Lung (tissue), 12 donors: ENCODE results near the gene S100A14. TPM values are rescaled to one million over a fixed set of nuclear protein-coding genes. Genes with fewer than 3 reads are reported as not detected.
"Not testable (repeated sequence)": the region's sequence is repeated elsewhere in the genome, so short reads cannot be mapped to it uniquely, and the experiment has no call there.

Experiments used
- ATAC-seq: fragments of 200-7000 bp; cut with Tn5 transposase; one replicate; pipeline ENCODE4 v1.9.1; 2020; ENCODE audit warnings: moderate number of reproducible peaks; ENCODE audit not compliant: insufficient read depth, low FRiP score
- DNase-seq, 3 donors: peaks; one replicate each; pipeline ENCODE4 v3.0.0-alpha.2; 2013 to 2017
- H3K27ac ChIP-seq, 2 donors: one replicate each; pipeline ENCODE4 v1.5.1; 2013; ENCODE audit warnings: mild to moderate bottlenecking in 2 of 2, moderate library complexity in 2 of 2, control low read depth in 1 of 2, inconsistent platforms in 1 of 2, low read depth in 1 of 2, low read length in 1 of 2
- H3K27me3 ChIP-seq, 3 donors: one replicate each; pipeline ENCODE4 v1.5.1; 2013; ENCODE audit warnings: low read length in 2 of 3; ENCODE audit not compliant: control insufficient read depth in 3 of 3, insufficient read depth in 3 of 3
- H3K36me3 ChIP-seq, 4 donors: one replicate each; pipeline ENCODE4 v1.5.1; 2013; ENCODE audit warnings: low read length in 4 of 4, mild to moderate bottlenecking in 1 of 4, moderate library complexity in 1 of 4; ENCODE audit not compliant: control insufficient read depth in 4 of 4, insufficient read depth in 4 of 4
- H3K4me1 ChIP-seq, 5 donors: one replicate each; pipeline ENCODE4 v1.5.1; 2013; ENCODE audit warnings: low read length in 5 of 5, mild to moderate bottlenecking in 2 of 5, moderate library complexity in 1 of 5; ENCODE audit not compliant: control insufficient read depth in 5 of 5, insufficient read depth in 5 of 5
- H3K4me3 ChIP-seq: one replicate; pipeline ENCODE4 v1.5.1; 2013; ENCODE audit warnings: mild to moderate bottlenecking, control low read depth, moderate library complexity
- H3K9ac ChIP-seq, 2 donors: one replicate each; pipeline ENCODE4 v1.5.1; 2013; ENCODE audit warnings: low read length in 2 of 2, control low read depth in 1 of 2; ENCODE audit not compliant: insufficient read depth in 1 of 2
- H3K9me3 ChIP-seq, 4 donors: one replicate each; pipeline ENCODE4 v1.5.1; 2013; ENCODE audit warnings: low read length in 3 of 4, mild to moderate bottlenecking in 1 of 4, moderate library complexity in 1 of 4; ENCODE audit not compliant: control insufficient read depth in 4 of 4, insufficient read depth in 3 of 4
- WGBS, 2 donors: extraction: QIAGEN DNeasy Blood & Tissue Kit; methylation state at CpG; one replicate each; pipeline ENCODE4 v1.1.7; 2013; 5-methylcytosine and 5-hydroxymethylcytosine counted together
- polyA plus RNA-seq, 2 donors: library from polyadenylated mRNA; stranded (reverse); fragments of 200-250 nt; gene quantifications; one replicate each; pipeline ENCODE4 v1.2.1, GENCODE V29; 2013
- total RNA-seq, 2 donors: library from RNA; depleted of rRNA in 1 of 2; stranded (reverse); fragments of >200 nt in 1 of 2; gene quantifications; one replicate each; pipeline ENCODE4 v1.2.1, GENCODE V29; 2014 to 2021
- TF ChIP-seq, protein P1 (sequence below): IDR thresholded peaks from 2 replicates; pipeline ENCODE4 v1.5.1; 2012; ENCODE audit warnings: mild to moderate bottlenecking; ENCODE audit errors: control extremely low read depth, extremely low read depth
- donor health status: control.
- donor health status: control.
- donor health status: Bipolar disorder and iron deficiency.
- donor health status: healthy.
- donor health status: DM: yes; HTN: yes; CAD: no.

Gene S100A14
- total and polyA plus RNA-seq, 4 donors = 78.5 to 326 (median 154) TPM

DNA sequence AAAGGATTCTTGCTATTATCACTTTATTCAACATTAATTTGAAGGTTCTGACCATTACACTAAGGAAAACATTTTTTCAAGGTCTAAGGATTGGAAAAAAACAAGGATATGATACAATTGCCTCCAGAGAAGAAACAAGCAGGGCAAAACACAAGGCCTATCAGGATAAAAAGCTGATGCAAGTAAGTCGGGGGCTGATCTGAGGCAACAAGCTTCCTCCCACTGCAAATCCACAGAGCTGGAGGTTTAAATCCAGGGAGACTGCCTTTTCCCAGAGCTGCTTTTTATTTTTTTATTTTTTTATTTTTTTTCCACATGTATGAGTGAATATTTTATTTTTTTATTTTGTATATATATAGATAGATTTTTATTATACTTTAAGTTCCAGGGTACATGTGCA lies 31.1 kb downstream of the S100A14 start:
- WGBS, 2 donors = 64 to 86% methylated on average over 1 of the region's 1 CpG
- TF ChIP-seq, protein P1, sequence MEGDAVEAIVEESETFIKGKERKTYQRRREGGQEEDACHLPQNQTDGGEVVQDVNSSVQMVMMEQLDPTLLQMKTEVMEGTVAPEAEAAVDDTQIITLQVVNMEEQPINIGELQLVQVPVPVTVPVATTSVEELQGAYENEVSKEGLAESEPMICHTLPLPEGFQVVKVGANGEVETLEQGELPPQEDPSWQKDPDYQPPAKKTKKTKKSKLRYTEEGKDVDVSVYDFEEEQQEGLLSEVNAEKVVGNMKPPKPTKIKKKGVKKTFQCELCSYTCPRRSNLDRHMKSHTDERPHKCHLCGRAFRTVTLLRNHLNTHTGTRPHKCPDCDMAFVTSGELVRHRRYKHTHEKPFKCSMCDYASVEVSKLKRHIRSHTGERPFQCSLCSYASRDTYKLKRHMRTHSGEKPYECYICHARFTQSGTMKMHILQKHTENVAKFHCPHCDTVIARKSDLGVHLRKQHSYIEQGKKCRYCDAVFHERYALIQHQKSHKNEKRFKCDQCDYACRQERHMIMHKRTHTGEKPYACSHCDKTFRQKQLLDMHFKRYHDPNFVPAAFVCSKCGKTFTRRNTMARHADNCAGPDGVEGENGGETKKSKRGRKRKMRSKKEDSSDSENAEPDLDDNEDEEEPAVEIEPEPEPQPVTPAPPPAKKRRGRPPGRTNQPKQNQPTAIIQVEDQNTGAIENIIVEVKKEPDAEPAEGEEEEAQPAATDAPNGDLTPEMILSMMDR = no peak
- H3K4me1 ChIP-seq = no peaks in the 10 kb centered on the region

DNA sequence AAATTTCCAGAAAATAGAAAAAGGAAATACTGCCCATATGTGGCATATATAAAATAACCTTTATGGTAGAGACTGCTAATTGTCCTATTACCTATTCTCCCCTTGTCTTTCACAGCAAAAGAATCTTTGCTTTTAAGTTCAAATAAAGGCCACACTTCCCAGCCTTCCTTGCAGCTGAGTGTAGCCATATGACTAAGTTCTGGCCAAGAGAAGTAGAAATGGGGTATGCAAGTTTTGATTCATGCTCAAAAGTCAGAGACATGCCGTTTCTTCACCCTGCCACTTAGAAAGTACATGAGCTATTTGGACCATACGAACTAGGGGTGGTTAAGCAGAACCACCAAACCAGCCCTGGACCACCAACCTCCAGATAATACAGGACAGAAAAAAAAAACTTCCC lies 32.1 kb downstream of the S100A14 start:
- H3K27me3 ChIP-seq = no peaks in the 10 kb centered on the region
- WGBS, 2 donors = 82% methylated on average over 2 of the region's 2 CpGs
- H3K9ac ChIP-seq = no peak overlapping the region
- no peak overlapping the region for H3K27ac ChIP-seq
- peaks cover 0 to 2% (median 0%) of the 10 kb centered on the region in 4 donors for H3K36me3 ChIP-seq
- no peaks in the 10 kb centered on the region for H3K9me3 ChIP-seq
- TF ChIP-seq, protein P1 = no peak
- DNase-seq (no peak), ATAC-seq (no peak)
- no peaks in the 10 kb centered on the region for H3K4me1 ChIP-seq
- no peak overlapping the region for H3K4me3 ChIP-seq

More for the DNA sequence above, 31.1 kb downstream of the S100A14 start:
- H3K4me3 ChIP-seq = no peak overlapping the region
- peaks cover 0 to 2% (median 0%) of the 10 kb centered on the region in 4 donors for H3K36me3 ChIP-seq
- no peak overlapping the region for H3K9ac ChIP-seq
- H3K27me3 ChIP-seq = no peaks in the 10 kb centered on the region
- no peak for DNase-seq
- H3K27ac ChIP-seq = no peak overlapping the region
- H3K9me3 ChIP-seq = no peaks in the 10 kb centered on the region
- ATAC-seq = no peak

DNA sequence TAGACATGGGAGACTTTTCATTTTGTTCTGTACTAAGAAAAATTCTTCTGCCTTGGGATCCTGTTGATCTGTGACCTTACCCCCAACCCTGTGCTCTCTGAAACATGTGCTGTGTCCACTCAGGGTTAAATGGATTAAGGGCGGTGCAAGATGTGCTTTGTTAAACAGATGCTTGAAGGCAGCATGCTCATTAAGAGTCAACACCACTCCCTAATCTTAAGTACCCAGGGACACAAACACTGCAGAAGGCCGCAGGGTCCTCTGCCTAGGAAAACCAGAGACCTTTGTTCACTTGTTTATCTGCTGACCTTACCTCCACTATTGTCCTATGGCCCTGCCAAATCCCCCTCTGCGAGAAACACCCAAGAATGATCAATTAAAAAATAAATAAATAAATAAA lies 32.6 kb downstream of the S100A14 start:
- 80 to 81% methylated on average over 2 to 3 of the region's 3 CpGs for WGBS, 2 donors

DNA sequence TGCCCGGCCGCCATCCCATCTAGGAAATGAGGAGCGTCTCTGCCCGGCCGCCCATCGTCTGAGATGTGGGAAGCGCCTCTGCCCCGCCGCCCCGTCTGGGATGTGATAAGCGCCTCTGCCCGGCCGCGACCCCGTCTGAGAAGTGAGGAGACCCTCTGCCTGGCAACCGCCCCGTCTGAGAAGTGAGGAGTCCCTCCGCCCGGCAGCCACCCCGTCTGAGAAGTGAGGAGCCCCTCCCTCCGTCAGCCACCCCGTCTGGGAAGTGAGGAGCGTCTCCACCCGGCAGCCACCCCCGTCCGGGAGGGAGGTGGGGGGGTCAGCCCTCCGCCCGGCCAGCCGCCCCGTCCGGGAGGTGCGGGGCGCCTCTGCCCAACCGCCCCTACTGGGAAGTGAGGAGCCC lies 33.3 kb downstream of the S100A14 start:
- H3K9me3 ChIP-seq, H3K36me3 ChIP-seq, DNase-seq, H3K9ac ChIP-seq, H3K4me1 ChIP-seq, H3K4me3 ChIP-seq, H3K27me3 ChIP-seq, ATAC-seq, H3K27ac ChIP-seq: not testable (repeated sequence)
- WGBS, 2 donors = 95 to 96% methylated on average over 28 to 34 of the region's 34 CpGs

More for the DNA sequence above, 32.6 kb downstream of the S100A14 start:
- DNase-seq, H3K9me3 ChIP-seq, H3K4me3 ChIP-seq, H3K27me3 ChIP-seq, H3K9ac ChIP-seq, H3K4me1 ChIP-seq, H3K27ac ChIP-seq, H3K36me3 ChIP-seq, ATAC-seq: not testable (repeated sequence)
